ENCODE data around the gene CASP4. TPM values are rescaled to one million over a fixed set of nuclear protein-coding genes. Genes with fewer than 3 reads are reported as not detected.
"Not testable (repeated sequence)": the region's sequence is repeated elsewhere in the genome, so short reads cannot be mapped to it uniquely, and the experiment has no call there.

The CASP4 gene
- total RNA-seq, 2 experiments from 2014 or later = 96.4 to 119 TPM

- H3K27ac Mint-ChIP-seq = no peak overlapping the region
- CTCF ChIA-PET = no interaction called here
- H3K4me3 Mint-ChIP-seq = no peak overlapping the region
- DNase-seq (no peak), ATAC-seq (no peak)
- peaks cover 3% of the 10 kb centered on the region for H3K4me1 Mint-ChIP-seq
- peaks cover 19% of the 10 kb centered on the region for H3K9me3 Mint-ChIP-seq (ENCODE audit: low read depth)
- peaks cover 27% of the 10 kb centered on the region for H3K36me3 Mint-ChIP-seq
- H3K27me3 Mint-ChIP-seq = no peaks in the 10 kb centered on the region
Observed at GRCh38 chr11:104973616-104974015, 5.2 kb upstream of the CASP4 start.

- peaks cover 33% of the 10 kb centered on the region for H3K36me3 Mint-ChIP-seq
- H3K4me3 Mint-ChIP-seq, H3K27ac Mint-ChIP-seq, H3K4me1 Mint-ChIP-seq, DNase-seq, ATAC-seq, H3K27me3 Mint-ChIP-seq, CTCF ChIA-PET: not testable (repeated sequence)
- H3K9me3 Mint-ChIP-seq (ENCODE audit: low read depth) = peaks cover 19% of the 10 kb centered on the region
Observed at GRCh38 chr11:104972924-104973323, 4.5 kb upstream of the CASP4 start.

GRCh38 chr11:104970756-104971155 lies 2.4 kb upstream of the CASP4 start:
- H3K4me1 Mint-ChIP-seq = peaks cover 15% of the 10 kb centered on the region
- DNase-seq = no peak
- no peak overlapping the region for H3K27ac Mint-ChIP-seq
- CTCF ChIA-PET = interaction anchor here (1.3 kb wide), 1 partner anchor 27 kb away, joined by 3 read pairs; no protein-coding TSS in a partner anchor
- H3K4me3 Mint-ChIP-seq = no peak overlapping the region
- no peak for ATAC-seq
- H3K27me3 Mint-ChIP-seq = no peaks in the 10 kb centered on the region
- H3K36me3 Mint-ChIP-seq = peaks cover 44% of the 10 kb centered on the region
- H3K9me3 Mint-ChIP-seq (ENCODE audit: low read depth) = peaks cover 19% of the 10 kb centered on the region

- CTCF ChIA-PET = interaction anchor here (1.1 to 1.3 kb wide), 3 partner anchors 15 to 35 kb away, joined by 3 to 4 read pairs (median 4); no protein-coding TSS in a partner anchor
- H3K36me3 Mint-ChIP-seq = peaks cover 50% of the 10 kb centered on the region
Observed at GRCh38 chr11:104968856-104969776, 742 bp upstream of the CASP4 start.

GRCh38 chr11:104967534-104968354 lies 630 bp downstream of the CASP4 start:
- CTCF ChIA-PET = interaction anchor here (1.1 to 1.3 kb wide), 4 partner anchors 14 to 70 kb away, joined by 3 to 4 read pairs (median 4); partner anchors contain the start of gene CASP12
- peaks cover 6% of the 10 kb centered on the region for H3K9me3 Mint-ChIP-seq (ENCODE audit: low read depth)
- H3K36me3 Mint-ChIP-seq = peaks cover 54% of the 10 kb centered on the region
- DNase-seq (no peak), ATAC-seq (peak; percentile 31)
- peak overlapping the region; percentile 95 for H3K27ac Mint-ChIP-seq
- H3K27me3 Mint-ChIP-seq = no peaks in the 10 kb centered on the region
- peaks cover 29% of the 10 kb centered on the region for H3K4me1 Mint-ChIP-seq
- H3K4me3 Mint-ChIP-seq = peak overlapping the region; percentile 96

More at GRCh38 chr11:104968856-104969776, 742 bp upstream of the CASP4 start:
- no peak for ATAC-seq
- no peaks in the 10 kb centered on the region for H3K27me3 Mint-ChIP-seq
- H3K4me3 Mint-ChIP-seq = peak overlapping the region; percentile 96
- DNase-seq = no peak
- H3K27ac Mint-ChIP-seq = peak overlapping the region; percentile 95
- peaks cover 24% of the 10 kb centered on the region for H3K4me1 Mint-ChIP-seq
- H3K9me3 Mint-ChIP-seq (ENCODE audit: low read depth) = peaks cover 12% of the 10 kb centered on the region

- Mint-ChIP-seq H3K4me1 (peaks cover 30% of the 10 kb centered on the region), H3K27ac (no peak overlapping the region), H3K36me3 (peaks cover 69% of the 10 kb centered on the region), H3K27me3 (no peaks in the 10 kb centered on the region), H3K4me3 (peak overlapping the region; percentile 32), H3K9me3 (ENCODE audit: low read depth) (peaks cover 8% of the 10 kb centered on the region)
- CTCF ChIA-PET = no interaction called here
- no peak for ATAC-seq
- DNase-seq = no peak
Observed at GRCh38 chr11:104965735-104966134, 2.6 kb downstream of the CASP4 start.

GRCh38 chr11:104964247-104964646 lies 4.1 kb downstream of the CASP4 start:
- CTCF ChIA-PET = no interaction called here
- no peak for ATAC-seq
- DNase-seq = no peak
- no peak overlapping the region for H3K27ac Mint-ChIP-seq
- no peaks in the 10 kb centered on the region for H3K27me3 Mint-ChIP-seq
- peaks cover 7% of the 10 kb centered on the region for H3K9me3 Mint-ChIP-seq (ENCODE audit: low read depth)
- no peak overlapping the region for H3K4me3 Mint-ChIP-seq
- H3K4me1 Mint-ChIP-seq = peaks cover 33% of the 10 kb centered on the region
- peaks cover 76% of the 10 kb centered on the region for H3K36me3 Mint-ChIP-seq

GRCh38 chr11:104962852-104963251 lies 5.5 kb downstream of the CASP4 start:
- H3K27ac Mint-ChIP-seq = no peak overlapping the region
- peaks cover 80% of the 10 kb centered on the region for H3K36me3 Mint-ChIP-seq
- ATAC-seq (no peak), DNase-seq (no peak)
- H3K27me3 Mint-ChIP-seq = no peaks in the 10 kb centered on the region
- peaks cover 32% of the 10 kb centered on the region for H3K4me1 Mint-ChIP-seq
- H3K4me3 Mint-ChIP-seq = no peak overlapping the region
- peaks cover 11% of the 10 kb centered on the region for H3K9me3 Mint-ChIP-seq (ENCODE audit: low read depth)
- CTCF ChIA-PET = interaction anchor here (1.1 kb wide), 1 partner anchor 17 kb away, joined by 4 read pairs; no protein-coding TSS in a partner anchor

- ATAC-seq = no peak
- Mint-ChIP-seq H3K9me3 (ENCODE audit: low read depth) (peaks cover 11% of the 10 kb centered on the region), H3K4me1 (peaks cover 22% of the 10 kb centered on the region), H3K27me3 (no peaks in the 10 kb centered on the region), H3K36me3 (peaks cover 82% of the 10 kb centered on the region), H3K27ac (no peak overlapping the region), H3K4me3 (no peak overlapping the region)
- DNase-seq = no peak
- CTCF ChIA-PET = no interaction called here
Observed at GRCh38 chr11:104957280-104957679, 11.1 kb downstream of the CASP4 start.

GRCh38 chr11:104956528-104956927 lies 11.8 kb downstream of the CASP4 start:
- Mint-ChIP-seq H3K27ac (no peak overlapping the region), H3K4me3 (no peak overlapping the region), H3K27me3 (no peaks in the 10 kb centered on the region), H3K4me1 (peaks cover 22% of the 10 kb centered on the region), H3K9me3 (ENCODE audit: low read depth) (peaks cover 10% of the 10 kb centered on the region), H3K36me3 (peaks cover 81% of the 10 kb centered on the region)
- CTCF ChIA-PET = no interaction called here
- ATAC-seq (no peak), DNase-seq (no peak)

- no peak overlapping the region for H3K27ac Mint-ChIP-seq
- CTCF ChIA-PET = interaction anchor here (0.7 to 1.8 kb wide), 5 partner anchors 16 to 87 kb away, joined by 3 to 6 read pairs (median 4); partner anchors contain the start of gene CASP12
- H3K9me3 Mint-ChIP-seq (ENCODE audit: low read depth) = no peaks in the 10 kb centered on the region
- peaks cover 93% of the 10 kb centered on the region for H3K36me3 Mint-ChIP-seq
- no peak for DNase-seq
- H3K4me1 Mint-ChIP-seq = peaks cover 3% of the 10 kb centered on the region
- no peaks in the 10 kb centered on the region for H3K27me3 Mint-ChIP-seq
- no peak overlapping the region for H3K4me3 Mint-ChIP-seq
- ATAC-seq = peak; percentile 72
Observed at GRCh38 chr11:104946907-104947306, 21.5 kb downstream of the CASP4 start.

GRCh38 chr11:104944076-104944475 lies 24.3 kb downstream of the CASP4 start:
- DNase-seq = no peak
- H3K27ac Mint-ChIP-seq = peak overlapping the region; percentile 43
- peaks cover 3% of the 10 kb centered on the region for H3K4me1 Mint-ChIP-seq
- H3K9me3 Mint-ChIP-seq (ENCODE audit: low read depth) = no peaks in the 10 kb centered on the region
- H3K36me3 Mint-ChIP-seq = peaks cover 67% of the 10 kb centered on the region
- no peak overlapping the region for H3K4me3 Mint-ChIP-seq
- no peaks in the 10 kb centered on the region for H3K27me3 Mint-ChIP-seq
- CTCF ChIA-PET = no interaction called here
- no peak for ATAC-seq

- Mint-ChIP-seq H3K4me1 (peaks cover 3% of the 10 kb centered on the region), H3K9me3 (ENCODE audit: low read depth) (no peaks in the 10 kb centered on the region), H3K4me3 (no peak overlapping the region), H3K27me3 (no peaks in the 10 kb centered on the region), H3K36me3 (peaks cover 62% of the 10 kb centered on the region), H3K27ac (no peak overlapping the region)
- no peak for DNase-seq
- ATAC-seq = no peak
- CTCF ChIA-PET = no interaction called here
Observed at GRCh38 chr11:104943561-104943960, 24.8 kb downstream of the CASP4 start.
